C4-2B (cell line): ENCODE measurements around the gene HCST.

ENCODE experiments used
- ZFX ChIP-seq: fragments of 450-650 bp; IDR thresholded peaks from 2 replicates; pipeline ENCODE4 v1.6.1; 2017
- TF ChIP-seq, protein P1 (sequence below): fragments of 450-650 bp; conservative IDR thresholded peaks from 2 replicates; pipeline ENCODE4 v1.5.1; 2017; ENCODE audit warnings: mild to moderate bottlenecking

GRCh38 chr19:35905178-35905727 is 2.9 kb downstream of the HCST start:
- TF ChIP-seq, protein P1, sequence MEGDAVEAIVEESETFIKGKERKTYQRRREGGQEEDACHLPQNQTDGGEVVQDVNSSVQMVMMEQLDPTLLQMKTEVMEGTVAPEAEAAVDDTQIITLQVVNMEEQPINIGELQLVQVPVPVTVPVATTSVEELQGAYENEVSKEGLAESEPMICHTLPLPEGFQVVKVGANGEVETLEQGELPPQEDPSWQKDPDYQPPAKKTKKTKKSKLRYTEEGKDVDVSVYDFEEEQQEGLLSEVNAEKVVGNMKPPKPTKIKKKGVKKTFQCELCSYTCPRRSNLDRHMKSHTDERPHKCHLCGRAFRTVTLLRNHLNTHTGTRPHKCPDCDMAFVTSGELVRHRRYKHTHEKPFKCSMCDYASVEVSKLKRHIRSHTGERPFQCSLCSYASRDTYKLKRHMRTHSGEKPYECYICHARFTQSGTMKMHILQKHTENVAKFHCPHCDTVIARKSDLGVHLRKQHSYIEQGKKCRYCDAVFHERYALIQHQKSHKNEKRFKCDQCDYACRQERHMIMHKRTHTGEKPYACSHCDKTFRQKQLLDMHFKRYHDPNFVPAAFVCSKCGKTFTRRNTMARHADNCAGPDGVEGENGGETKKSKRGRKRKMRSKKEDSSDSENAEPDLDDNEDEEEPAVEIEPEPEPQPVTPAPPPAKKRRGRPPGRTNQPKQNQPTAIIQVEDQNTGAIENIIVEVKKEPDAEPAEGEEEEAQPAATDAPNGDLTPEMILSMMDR, result no peak
- TF ChIP-seq ZFX, result no peak
